Measurements from ENCODE around the gene CHCHD2. TPM values are rescaled to one million over a fixed set of nuclear protein-coding genes. Genes with fewer than 3 reads are reported as not detected.
"Not testable (repeated sequence)": the region's sequence is repeated elsewhere in the genome, so short reads cannot be mapped to it uniquely, and the experiment has no call there.

The CHCHD2 gene
- total and polyA plus RNA-seq, 5 experiments from 2014 or later = 155 to 515 (median 415) TPM

GRCh38 chr7:56104138-56104537 lies 2.1 kb downstream of the CHCHD2 start:
- peak overlapping the region in 2 of 10 donors; percentile 18 to 97 for H3K4me3 Mint-ChIP-seq
- H3K27ac Mint-ChIP-seq, H3K9me3 Mint-ChIP-seq, H3K27me3 Mint-ChIP-seq, DNase-seq, ATAC-seq: not testable (repeated sequence)
- H3K4me1 Mint-ChIP-seq = peaks cover 15 to 44% (median 40%) of the 10 kb centered on the region in 4 donors
- peaks cover 0 to 61% (median 13%) of the 10 kb centered on the region in 3 donors for H3K36me3 Mint-ChIP-seq
- POLR2A ChIA-PET = interaction anchor here (0.7 to 0.9 kb wide), 2 partner anchors 30 to 36 kb away, joined by 3 to 5 read pairs; no protein-coding TSS in a partner anchor

GRCh38 chr7:56099653-56100052 lies 6.6 kb downstream of the CHCHD2 start:
- DNase-seq = no peak
- peak in 1 of 2 donors; percentile 32 for ATAC-seq

GRCh38 chr7:56098187-56099008 lies 7.9 kb downstream of the CHCHD2 start:
- H3K27me3 Mint-ChIP-seq, H3K27ac Mint-ChIP-seq, DNase-seq, POLR2A ChIA-PET, H3K4me1 Mint-ChIP-seq, H3K9me3 Mint-ChIP-seq, H3K4me3 Mint-ChIP-seq, ATAC-seq: not testable (repeated sequence)
- H3K36me3 Mint-ChIP-seq = peaks cover 0 to 42% (median 10%) of the 10 kb centered on the region in 3 donors

More at GRCh38 chr7:56099653-56100052, 6.6 kb downstream of the CHCHD2 start:
- Mint-ChIP-seq H3K27me3 (no peaks in the 10 kb centered on the region), H3K4me1 (peaks cover 5 to 16% (median 10%) of the 10 kb centered on the region in 4 donors), H3K9me3 (no peaks in the 10 kb centered on the region), H3K27ac (peak overlapping the region in 3 of 10 donors; percentile 4 to 69 (median 19)), H3K36me3 (peaks cover 0 to 54% (median 13%) of the 10 kb centered on the region in 3 donors), H3K4me3 (no peak overlapping the region)
- POLR2A ChIA-PET = no interaction called here

- no peak for ATAC-seq
- no peak for DNase-seq
- POLR2A ChIA-PET = no interaction called here
- Mint-ChIP-seq H3K4me3 (no peak overlapping the region), H3K9me3 (no peaks in the 10 kb centered on the region), H3K27me3 (no peaks in the 10 kb centered on the region), H3K4me1 (peaks cover 2 to 5% (median 3%) of the 10 kb centered on the region in 4 donors), H3K27ac (no peak overlapping the region), H3K36me3 (peaks cover 0 to 38% (median 8%) of the 10 kb centered on the region in 3 donors)
Measured at GRCh38 chr7:56097700-56098099, 8.6 kb downstream of the CHCHD2 start.

- POLR2A ChIA-PET = no interaction called here
- Mint-ChIP-seq H3K27me3 (no peaks in the 10 kb centered on the region), H3K4me3 (no peak within 1 kb of the TSS), H3K9me3 (no peaks in the 10 kb centered on the region), H3K36me3 (peaks cover 0 to 13% (median 4%) of the 10 kb centered on the region in 3 donors), H3K27ac (peak within 1 kb of the TSS in 5 of 10 donors; percentile 9 to 72 (median 24)), H3K4me1 (no peaks in the 10 kb centered on the region)
- ATAC-seq (peak in 1 of 2 donors; percentile 31), DNase-seq (no peak)
Measured at GRCh38 chr7:56092789-56093531, 13.3 kb downstream of the CHCHD2 start, which contains the start of gene PHKG1. TSS of gene PHKG1 (minus strand) at chr7:56092952. CDS start at chr7:56088941, 4,011 bp downstream.

- POLR2A ChIA-PET = not testable (repeated sequence)
Measured at GRCh38 chr7:56092388-56092787, 13.9 kb downstream of the CHCHD2 start.

GRCh38 chr7:56091591-56091990 lies 14.7 kb downstream of the CHCHD2 start:
- H3K27ac Mint-ChIP-seq = peak overlapping the region in 2 of 10 donors; percentile 8 to 22
- H3K36me3 Mint-ChIP-seq = peaks cover 0 to 14% (median 4%) of the 10 kb centered on the region in 3 donors
- H3K9me3 Mint-ChIP-seq = no peaks in the 10 kb centered on the region
- no peaks in the 10 kb centered on the region for H3K27me3 Mint-ChIP-seq
- DNase-seq (no peak), ATAC-seq (peak in 1 of 2 donors; percentile 12)
- POLR2A ChIA-PET = no interaction called here
- H3K4me3 Mint-ChIP-seq = no peak overlapping the region
- no peaks in the 10 kb centered on the region for H3K4me1 Mint-ChIP-seq

More at GRCh38 chr7:56092388-56092787, 13.9 kb downstream of the CHCHD2 start:
- H3K9me3 Mint-ChIP-seq, H3K4me3 Mint-ChIP-seq, ATAC-seq, DNase-seq, H3K27me3 Mint-ChIP-seq, H3K4me1 Mint-ChIP-seq: not testable (repeated sequence)
- H3K36me3 Mint-ChIP-seq = peaks cover 0 to 13% (median 4%) of the 10 kb centered on the region in 3 donors
- H3K27ac Mint-ChIP-seq = peak overlapping the region in 2 of 10 donors; percentile 22 to 27

GRCh38 chr7:56087445-56087844 lies 18.8 kb downstream of the CHCHD2 start:
- Mint-ChIP-seq H3K27ac (peak overlapping the region in 1 of 10 donors; percentile 15), H3K27me3 (no peaks in the 10 kb centered on the region), H3K9me3 (no peaks in the 10 kb centered on the region), H3K4me1 (peaks cover 0 to 3% (median under 1%) of the 10 kb centered on the region in 4 donors), H3K36me3 (peaks cover 0 to 27% (median 0%) of the 10 kb centered on the region in 3 donors), H3K4me3 (no peak overlapping the region)
- no peak for ATAC-seq
- POLR2A ChIA-PET = interaction anchor here (0.6 kb wide), 1 partner anchor 707 kb away, joined by 4 read pairs; no protein-coding TSS in a partner anchor
- no peak for DNase-seq

GRCh38 chr7:56086761-56087160 lies 19.5 kb downstream of the CHCHD2 start:
- peaks cover 0 to 27% (median 0%) of the 10 kb centered on the region in 3 donors for H3K36me3 Mint-ChIP-seq
- no peaks in the 10 kb centered on the region for H3K9me3 Mint-ChIP-seq
- ATAC-seq = no peak
- peak overlapping the region in 1 of 10 donors; percentile 67 for H3K27ac Mint-ChIP-seq
- H3K4me3 Mint-ChIP-seq = no peak overlapping the region
- peaks cover 0 to 3% (median under 1%) of the 10 kb centered on the region in 4 donors for H3K4me1 Mint-ChIP-seq
- DNase-seq = no peak
- H3K27me3 Mint-ChIP-seq = no peaks in the 10 kb centered on the region
- POLR2A ChIA-PET = interaction anchor here (0.6 kb wide), 1 partner anchor 706 kb away, joined by 4 read pairs; no protein-coding TSS in a partner anchor

GRCh38 chr7:56083150-56083785 lies 23.0 kb downstream of the CHCHD2 start:
- ATAC-seq (no peak), DNase-seq (no peak)
- Mint-ChIP-seq H3K36me3 (peaks cover 0 to 36% (median 0%) of the 10 kb centered on the region in 3 donors), H3K9me3 (no peaks in the 10 kb centered on the region), H3K4me3 (no peak overlapping the region), H3K27ac (peak overlapping the region in 2 of 10 donors; percentile 43 to 84), H3K27me3 (no peaks in the 10 kb centered on the region), H3K4me1 (peaks cover 0 to 3% (median under 1%) of the 10 kb centered on the region in 4 donors)
- POLR2A ChIA-PET = interaction anchor here (0.7 kb wide), 1 partner anchor 25 kb away, joined by 5 read pairs; no protein-coding TSS in a partner anchor

- peaks cover 0 to 37% (median 0%) of the 10 kb centered on the region in 3 donors for H3K36me3 Mint-ChIP-seq
Measured at GRCh38 chr7:56081626-56082340, 24.5 kb downstream of the CHCHD2 start.

More at GRCh38 chr7:56081626-56082340, 24.5 kb downstream of the CHCHD2 start:
- Mint-ChIP-seq H3K9me3 (no peaks in the 10 kb centered on the region), H3K27me3 (no peaks in the 10 kb centered on the region), H3K27ac (peak overlapping the region in 3 of 10 donors; percentile 18 to 46 (median 31)), H3K4me3 (no peak overlapping the region), H3K4me1 (peaks cover 0 to 3% (median 2%) of the 10 kb centered on the region in 4 donors)
- DNase-seq (no peak), ATAC-seq (no peak)
- POLR2A ChIA-PET = no interaction called here
